ENCODE measurements around the gene CRTC1. TPM values are rescaled to one million over a fixed set of nuclear protein-coding genes. Genes with fewer than 3 reads are reported as not detected.

The CRTC1 gene
- total RNA-seq, 1 donor from 2014 or later: 14.6 TPM

- TF ChIP-seq CTCF (IDR thresholded peaks at IDR 0.05): peak; percentile 33
- no peaks in the 10 kb centered on the region for H3K36me3 Mint-ChIP-seq (ENCODE audit: low read depth)
- no peak overlapping the region for H3K4me3 Mint-ChIP-seq (ENCODE audit: unreplicated experiment)
- H3K27me3 Mint-ChIP-seq (ENCODE audit: low read depth): peaks cover 4% of the 10 kb centered on the region
- peaks cover 9% of the 10 kb centered on the region for H3K4me1 Mint-ChIP-seq (ENCODE audit: low read depth)
- H3K9me3 Mint-ChIP-seq (ENCODE audit: low read depth): no peaks in the 10 kb centered on the region
- H3K27ac Mint-ChIP-seq (ENCODE audit: unreplicated experiment): no peak overlapping the region
- no peak for DNase-seq (ENCODE audit: low spot score)
Measured at GRCh38 chr19:18798384-18799352, 115.2 kb downstream of the CRTC1 start.

- no peak for TF ChIP-seq CTCF (IDR thresholded peaks at IDR 0.05)
- Mint-ChIP-seq H3K4me3 (ENCODE audit: unreplicated experiment) (no peak overlapping the region), H3K9me3 (ENCODE audit: low read depth) (no peaks in the 10 kb centered on the region), H3K36me3 (ENCODE audit: low read depth) (no peaks in the 10 kb centered on the region), H3K4me1 (ENCODE audit: low read depth) (peaks cover 9% of the 10 kb centered on the region), H3K27me3 (ENCODE audit: low read depth) (peaks cover 4% of the 10 kb centered on the region), H3K27ac (ENCODE audit: unreplicated experiment) (no peak overlapping the region)
- no peak for DNase-seq (ENCODE audit: low spot score)
Measured at GRCh38 chr19:18799389-18799970, 116.0 kb downstream of the CRTC1 start.

GRCh38 chr19:18800079-18800478 is 116.6 kb downstream of the CRTC1 start:
- Mint-ChIP-seq H3K36me3 (ENCODE audit: low read depth) (no peaks in the 10 kb centered on the region), H3K27me3 (ENCODE audit: low read depth) (peaks cover 4% of the 10 kb centered on the region), H3K9me3 (ENCODE audit: low read depth) (no peaks in the 10 kb centered on the region), H3K4me1 (ENCODE audit: low read depth) (peaks cover 9% of the 10 kb centered on the region), H3K27ac (ENCODE audit: unreplicated experiment) (no peak overlapping the region), H3K4me3 (ENCODE audit: unreplicated experiment) (no peak overlapping the region)
- TF ChIP-seq CTCF (IDR thresholded peaks at IDR 0.05): no peak
- DNase-seq (ENCODE audit: low spot score): no peak

GRCh38 chr19:18800636-18801035 is 117.2 kb downstream of the CRTC1 start:
- H3K27ac Mint-ChIP-seq (ENCODE audit: unreplicated experiment): no peak overlapping the region
- DNase-seq (ENCODE audit: low spot score): no peak
- no peaks in the 10 kb centered on the region for H3K9me3 Mint-ChIP-seq (ENCODE audit: low read depth)
- H3K4me1 Mint-ChIP-seq (ENCODE audit: low read depth): peaks cover 6% of the 10 kb centered on the region
- H3K27me3 Mint-ChIP-seq (ENCODE audit: low read depth): peaks cover 4% of the 10 kb centered on the region
- no peak overlapping the region for H3K4me3 Mint-ChIP-seq (ENCODE audit: unreplicated experiment)
- H3K36me3 Mint-ChIP-seq (ENCODE audit: low read depth): no peaks in the 10 kb centered on the region
- no peak for TF ChIP-seq CTCF (IDR thresholded peaks at IDR 0.05)

- H3K4me3 Mint-ChIP-seq (ENCODE audit: unreplicated experiment): no peak overlapping the region
- H3K36me3 Mint-ChIP-seq (ENCODE audit: low read depth): no peaks in the 10 kb centered on the region
- H3K27me3 Mint-ChIP-seq (ENCODE audit: low read depth): peaks cover 3% of the 10 kb centered on the region
- H3K9me3 Mint-ChIP-seq (ENCODE audit: low read depth): no peaks in the 10 kb centered on the region
- no peaks in the 10 kb centered on the region for H3K4me1 Mint-ChIP-seq (ENCODE audit: low read depth)
- H3K27ac Mint-ChIP-seq (ENCODE audit: unreplicated experiment): no peak overlapping the region
- no peak for DNase-seq (ENCODE audit: low spot score)
- no peak for TF ChIP-seq CTCF (IDR thresholded peaks at IDR 0.05)
Measured at GRCh38 chr19:18802354-18802753, 118.9 kb downstream of the CRTC1 start.
